Measurements from ENCODE around the gene USP32.
"Not testable (repeated sequence)": the region's sequence is repeated elsewhere in the genome, so short reads cannot be mapped to it uniquely, and the experiment has no call there.

The USP32 gene

DNA sequence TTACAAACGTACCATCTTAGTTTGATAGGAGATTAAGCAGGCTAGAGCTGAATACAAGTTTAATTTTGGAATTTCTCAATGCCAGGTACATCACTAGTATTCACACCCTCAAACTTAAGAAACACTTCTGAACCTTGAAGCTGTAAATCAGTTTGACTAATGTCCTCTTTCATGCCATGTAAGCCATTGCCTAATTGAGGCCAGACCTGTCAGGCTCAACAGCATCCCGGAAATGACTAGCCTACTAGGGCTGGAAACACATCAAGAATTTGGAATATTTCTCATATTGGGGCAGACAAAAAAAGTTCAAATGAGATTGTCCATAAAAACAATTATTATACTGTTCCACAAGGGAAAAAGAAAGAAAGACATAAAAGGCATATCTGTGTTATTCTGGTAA is 1.7 kb downstream of the USP32 start:
- DNase-seq (ENCODE audit: low spot score) = no peak
- TF ChIP-seq, protein P1, sequence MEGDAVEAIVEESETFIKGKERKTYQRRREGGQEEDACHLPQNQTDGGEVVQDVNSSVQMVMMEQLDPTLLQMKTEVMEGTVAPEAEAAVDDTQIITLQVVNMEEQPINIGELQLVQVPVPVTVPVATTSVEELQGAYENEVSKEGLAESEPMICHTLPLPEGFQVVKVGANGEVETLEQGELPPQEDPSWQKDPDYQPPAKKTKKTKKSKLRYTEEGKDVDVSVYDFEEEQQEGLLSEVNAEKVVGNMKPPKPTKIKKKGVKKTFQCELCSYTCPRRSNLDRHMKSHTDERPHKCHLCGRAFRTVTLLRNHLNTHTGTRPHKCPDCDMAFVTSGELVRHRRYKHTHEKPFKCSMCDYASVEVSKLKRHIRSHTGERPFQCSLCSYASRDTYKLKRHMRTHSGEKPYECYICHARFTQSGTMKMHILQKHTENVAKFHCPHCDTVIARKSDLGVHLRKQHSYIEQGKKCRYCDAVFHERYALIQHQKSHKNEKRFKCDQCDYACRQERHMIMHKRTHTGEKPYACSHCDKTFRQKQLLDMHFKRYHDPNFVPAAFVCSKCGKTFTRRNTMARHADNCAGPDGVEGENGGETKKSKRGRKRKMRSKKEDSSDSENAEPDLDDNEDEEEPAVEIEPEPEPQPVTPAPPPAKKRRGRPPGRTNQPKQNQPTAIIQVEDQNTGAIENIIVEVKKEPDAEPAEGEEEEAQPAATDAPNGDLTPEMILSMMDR (IDR thresholded peaks at IDR 0.05; ENCODE audit: extremely low read depth, missing control alignments) = no peak

DNA sequence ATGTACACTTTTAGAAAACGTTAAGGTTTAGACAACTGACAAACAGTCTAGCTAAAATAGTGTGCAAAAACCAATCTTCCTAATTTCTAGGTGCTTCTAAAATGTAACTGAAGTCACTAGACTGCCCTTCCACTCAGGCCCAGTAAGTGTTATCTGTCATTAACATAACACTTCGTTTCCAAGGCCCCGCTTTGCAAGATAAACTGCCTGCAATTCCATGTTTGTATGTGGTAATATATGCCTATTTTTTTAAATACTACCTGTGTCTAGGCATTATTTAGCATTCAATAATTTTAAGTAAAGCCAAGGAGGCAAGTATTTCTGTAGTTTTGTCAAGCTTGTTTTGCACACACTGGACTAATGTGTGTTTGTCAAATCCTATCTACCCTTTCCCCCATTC is 3.2 kb downstream of the USP32 start:
- TF ChIP-seq, protein P1 (IDR thresholded peaks at IDR 0.05; ENCODE audit: extremely low read depth, missing control alignments) = no peak
- no peak for DNase-seq (ENCODE audit: low spot score)

DNA sequence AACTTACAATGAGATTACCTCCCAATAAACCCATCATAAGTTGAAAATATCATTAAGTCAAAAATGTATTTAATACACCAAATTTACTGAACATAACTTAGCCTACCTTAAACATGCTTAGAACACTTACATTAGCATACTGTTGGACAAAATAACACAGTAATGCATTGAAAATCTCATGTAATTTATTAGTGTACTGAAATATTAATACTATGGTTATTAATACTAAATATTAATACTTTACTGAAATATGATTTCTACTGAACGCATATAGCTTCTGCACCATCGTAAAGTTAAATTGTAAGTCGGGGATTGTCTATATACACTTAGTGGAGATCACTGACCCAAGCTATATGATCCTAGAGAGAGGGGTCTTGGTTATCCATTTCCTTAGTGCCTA is 4.3 kb downstream of the USP32 start:
- DNase-seq (ENCODE audit: low spot score) = no peak
- TF ChIP-seq, protein P1 (IDR thresholded peaks at IDR 0.05; ENCODE audit: extremely low read depth, missing control alignments) = no peak

GRCh38 chr17:60386147-60387058 is 5.5 kb downstream of the USP32 start:
- no peak for DNase-seq (ENCODE audit: low spot score)
- TF ChIP-seq, protein P1 (IDR thresholded peaks at IDR 0.05; ENCODE audit: extremely low read depth, missing control alignments) = no peak

- not testable (repeated sequence) for DNase-seq (ENCODE audit: low spot score)
Observed at GRCh38 chr17:60384921-60385320, 7.0 kb downstream of the USP32 start.

GRCh38 chr17:60383379-60383778 is 8.6 kb downstream of the USP32 start:
- no peak for DNase-seq (ENCODE audit: low spot score)
- TF ChIP-seq, protein P1 (IDR thresholded peaks at IDR 0.05; ENCODE audit: extremely low read depth, missing control alignments) = no peak

- DNase-seq (ENCODE audit: low spot score) = no peak
- TF ChIP-seq, protein P1 (IDR thresholded peaks at IDR 0.05; ENCODE audit: extremely low read depth, missing control alignments) = no peak
Observed at GRCh38 chr17:60381958-60382357, 10.0 kb downstream of the USP32 start.

DNA sequence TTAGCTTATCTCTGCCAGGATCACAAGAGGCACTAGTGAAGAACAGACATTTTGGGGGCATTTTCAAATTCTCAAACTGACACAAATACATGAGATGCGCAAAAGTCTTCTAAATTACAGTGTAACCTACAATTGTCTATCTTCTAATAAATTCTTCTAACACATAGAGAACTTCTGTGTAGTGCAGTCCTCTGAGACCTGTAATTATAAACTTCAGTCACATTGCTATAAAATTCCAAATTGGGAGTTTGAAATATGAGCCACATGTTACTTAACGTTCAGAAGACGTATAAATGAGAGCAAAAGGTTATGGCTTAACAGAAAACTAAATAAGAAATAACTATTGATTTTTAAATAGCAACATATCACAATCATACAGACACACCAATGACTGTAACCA is 12.5 kb downstream of the USP32 start:
- DNase-seq (ENCODE audit: low spot score) = not testable (repeated sequence)

DNA sequence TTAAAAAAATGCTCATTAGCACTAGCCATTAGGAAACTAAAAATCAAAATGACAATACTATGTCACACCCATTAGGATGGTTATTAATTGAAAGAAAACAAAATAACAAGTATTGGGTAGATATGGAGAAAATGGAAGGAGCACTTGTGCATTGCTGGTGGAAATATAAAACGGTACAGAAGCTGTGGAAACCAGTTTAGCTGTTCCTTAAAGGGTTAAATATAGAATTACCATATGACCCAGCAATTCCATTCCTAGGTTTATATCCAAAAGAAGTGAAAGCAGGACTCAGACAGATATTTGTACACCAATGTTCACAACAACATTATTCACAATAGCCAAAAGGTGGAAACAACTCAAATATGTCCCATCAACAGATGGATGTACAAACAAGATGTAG is 13.7 kb downstream of the USP32 start:
- DNase-seq (ENCODE audit: low spot score) = not testable (repeated sequence)
